Effector memory CD8-positive, alpha-beta T cell (primary cell): ENCODE results near the gene SYNGR4.

ENCODE experiments used
- ATAC-seq: fragments of 150-1000 bp; cut with Tn5 transposase; replicated peaks from 2 replicates; pipeline ENCODE4 v1.10.0; 2021; ENCODE audit warnings: mild to moderate bottlenecking, moderate library complexity
- DNase-seq, 3 experiments: peaks; one replicate each; pipeline ENCODE4 v3.0.0; 2021
- H3K27ac Mint-ChIP-seq, 2 donors: one replicate each; pipeline ENCODE4 v1.8.0; 2022; ENCODE audit warnings: mild to moderate bottlenecking in 2 of 2, mixed read lengths in 2 of 2, moderate library complexity in 2 of 2
- H3K27me3 Mint-ChIP-seq, 2 donors: one replicate each; pipeline ENCODE4 v1.8.0; 2022; ENCODE audit warnings: mixed read lengths in 2 of 2
- H3K36me3 Mint-ChIP-seq: one replicate; pipeline ENCODE4 v1.8.0; 2022; ENCODE audit warnings: mild to moderate bottlenecking, moderate library complexity, mixed read lengths; ENCODE audit not compliant: insufficient read depth
- H3K4me1 Mint-ChIP-seq, 2 donors: one replicate each; pipeline ENCODE4 v1.8.0; 2022; ENCODE audit warnings: low read depth in 2 of 2, mixed read lengths in 2 of 2
- H3K4me3 Mint-ChIP-seq, 2 donors: one replicate each; pipeline ENCODE4 v1.8.0; 2022; ENCODE audit warnings: mild to moderate bottlenecking in 2 of 2, mixed read lengths in 2 of 2, moderate library complexity in 2 of 2
- H3K9me3 Mint-ChIP-seq, 2 donors: one replicate each; pipeline ENCODE4 v1.8.0; 2022; ENCODE audit warnings: mixed read lengths in 2 of 2

SYNGR4 gene

DNA sequence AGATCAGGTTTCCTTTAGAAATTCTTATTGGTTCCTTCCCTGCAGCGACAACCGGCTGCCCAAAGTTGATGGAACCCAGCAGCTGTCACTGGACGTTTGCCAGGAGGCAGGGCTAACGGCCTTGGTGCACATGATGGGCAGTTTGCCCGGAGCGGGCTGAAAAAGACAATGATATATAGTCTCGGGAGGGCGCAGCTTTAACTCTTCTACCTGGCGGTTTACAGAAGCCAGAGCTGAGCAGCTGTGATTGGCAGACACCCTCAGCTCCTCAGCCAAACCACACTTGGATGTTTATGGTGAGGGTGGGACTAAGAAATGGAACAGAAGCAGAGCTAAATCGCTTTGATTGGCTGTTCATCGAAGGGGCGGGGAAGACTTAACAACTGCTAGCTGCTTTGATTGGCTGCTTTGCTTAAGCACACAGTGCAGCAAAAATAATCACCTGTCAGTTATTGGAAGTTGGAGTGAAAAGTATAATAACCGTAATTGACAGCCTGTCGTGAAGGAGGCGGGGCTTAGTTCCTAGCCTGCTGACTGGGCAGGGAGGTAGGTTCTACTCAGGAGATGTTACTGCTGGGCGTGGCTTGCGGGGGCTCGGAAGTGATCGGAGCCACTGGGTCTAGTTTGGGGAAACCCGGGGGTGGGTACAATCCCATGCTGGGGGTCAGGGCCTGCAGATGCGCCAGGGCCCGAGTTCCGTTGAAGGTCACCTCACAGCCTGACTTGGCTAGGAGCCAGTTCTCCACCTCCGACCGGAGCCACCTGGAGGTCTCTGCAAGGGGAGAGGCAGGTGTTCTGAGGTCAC, 31.3 kb upstream of the SYNGR4 start:
- Mint-ChIP-seq H3K27ac (peak overlapping the region; percentile 95 to 96), H3K27me3 (no peaks in the 10 kb centered on the region), H3K9me3 (no peaks in the 10 kb centered on the region), H3K4me3 (peak overlapping the region; percentile 100), H3K4me1 (peaks cover 49 to 56% of the 10 kb centered on the region in 2 donors), H3K36me3 (peaks cover 61% of the 10 kb centered on the region)
- DNase-seq (peak; percentile 91 to 96 (median 93)), ATAC-seq (peak; percentile 70)

DNA sequence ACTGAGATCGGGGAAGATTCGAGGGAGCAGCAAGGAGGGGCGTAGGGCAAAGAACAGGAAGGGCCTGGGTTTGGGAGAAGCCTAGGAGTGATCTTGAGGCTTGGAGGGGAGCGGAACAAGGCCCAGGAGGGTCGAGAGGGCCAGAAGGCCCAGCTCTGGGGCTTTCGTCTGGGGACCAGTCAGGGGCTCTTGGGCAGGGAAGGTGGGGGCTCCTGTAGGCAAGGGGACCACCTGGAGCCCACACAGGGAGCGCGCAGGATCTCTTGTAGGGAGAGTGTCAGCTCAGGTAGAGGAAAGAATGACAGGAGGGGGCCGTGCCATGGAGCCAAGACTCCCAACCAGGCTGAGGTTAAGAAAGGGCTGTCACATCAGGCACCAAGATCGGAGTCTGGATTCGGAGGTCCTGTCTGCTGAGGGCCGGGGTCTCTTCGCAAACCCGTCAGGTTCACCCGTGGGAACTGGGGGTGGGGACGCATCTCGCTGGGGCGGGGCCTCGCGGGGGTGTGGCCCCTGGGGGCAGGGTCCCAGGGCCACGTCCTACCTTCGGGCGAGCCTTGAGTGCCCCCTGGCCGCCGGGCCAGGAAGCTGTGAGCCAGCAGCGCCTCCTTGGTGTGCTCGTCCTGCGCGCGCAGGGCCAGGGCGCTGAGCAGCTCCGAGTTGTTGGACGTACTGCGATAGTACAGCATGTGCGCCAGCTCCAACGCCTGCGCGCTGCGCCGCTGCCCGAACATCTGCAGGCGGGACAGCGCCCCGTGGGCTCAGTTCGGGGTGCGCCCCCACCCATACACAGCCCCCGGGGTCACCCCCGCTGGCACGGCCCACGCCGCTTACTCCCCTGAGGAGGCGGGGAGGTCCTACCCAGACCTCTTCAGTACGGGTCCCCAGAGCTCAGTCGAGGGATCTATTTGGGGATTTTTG, 30.4 kb upstream of the SYNGR4 start:
- peak overlapping the region; percentile 95 to 96 for H3K27ac Mint-ChIP-seq
- H3K4me3 Mint-ChIP-seq: peak overlapping the region; percentile 100
- DNase-seq (peak; percentile 90 to 93 (median 91)), ATAC-seq (peak; percentile 65)
- no peaks in the 10 kb centered on the region for H3K27me3 Mint-ChIP-seq
- H3K4me1 Mint-ChIP-seq: peaks cover 46 to 52% of the 10 kb centered on the region in 2 donors
- H3K9me3 Mint-ChIP-seq: no peaks in the 10 kb centered on the region
- H3K36me3 Mint-ChIP-seq: peaks cover 53% of the 10 kb centered on the region

DNA sequence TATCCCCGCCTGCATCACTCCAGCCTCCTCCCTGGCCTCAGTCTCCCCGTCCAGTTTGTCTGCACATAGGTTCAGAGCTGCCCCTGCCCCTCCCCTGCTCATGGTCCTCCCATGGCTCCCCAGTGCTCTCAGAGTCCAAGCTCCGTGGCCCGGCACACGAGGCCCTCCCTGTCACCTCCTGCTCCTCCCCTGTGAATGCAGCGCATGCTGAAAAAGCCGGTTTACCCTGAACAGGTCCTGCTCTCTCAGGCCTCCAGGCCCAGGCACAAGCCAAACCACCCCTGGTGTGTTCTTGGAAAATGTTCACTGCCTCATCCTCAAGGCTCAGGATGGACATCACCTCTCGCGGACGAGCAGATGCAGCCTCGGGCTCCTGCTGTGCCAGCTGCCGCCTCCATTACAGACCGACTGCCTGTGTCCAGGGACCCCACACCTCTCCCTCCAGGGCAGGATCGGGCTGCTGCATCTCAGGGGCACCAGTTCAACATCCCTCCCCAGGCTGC, 25.9 kb upstream of the SYNGR4 start:
- Mint-ChIP-seq H3K4me3 (no peak overlapping the region), H3K36me3 (peaks cover 15% of the 10 kb centered on the region), H3K9me3 (no peaks in the 10 kb centered on the region), H3K4me1 (peaks cover 9 to 15% of the 10 kb centered on the region in 2 donors), H3K27ac (no peak overlapping the region), H3K27me3 (no peaks in the 10 kb centered on the region)
- ATAC-seq: no peak
- no peak for DNase-seq

DNA sequence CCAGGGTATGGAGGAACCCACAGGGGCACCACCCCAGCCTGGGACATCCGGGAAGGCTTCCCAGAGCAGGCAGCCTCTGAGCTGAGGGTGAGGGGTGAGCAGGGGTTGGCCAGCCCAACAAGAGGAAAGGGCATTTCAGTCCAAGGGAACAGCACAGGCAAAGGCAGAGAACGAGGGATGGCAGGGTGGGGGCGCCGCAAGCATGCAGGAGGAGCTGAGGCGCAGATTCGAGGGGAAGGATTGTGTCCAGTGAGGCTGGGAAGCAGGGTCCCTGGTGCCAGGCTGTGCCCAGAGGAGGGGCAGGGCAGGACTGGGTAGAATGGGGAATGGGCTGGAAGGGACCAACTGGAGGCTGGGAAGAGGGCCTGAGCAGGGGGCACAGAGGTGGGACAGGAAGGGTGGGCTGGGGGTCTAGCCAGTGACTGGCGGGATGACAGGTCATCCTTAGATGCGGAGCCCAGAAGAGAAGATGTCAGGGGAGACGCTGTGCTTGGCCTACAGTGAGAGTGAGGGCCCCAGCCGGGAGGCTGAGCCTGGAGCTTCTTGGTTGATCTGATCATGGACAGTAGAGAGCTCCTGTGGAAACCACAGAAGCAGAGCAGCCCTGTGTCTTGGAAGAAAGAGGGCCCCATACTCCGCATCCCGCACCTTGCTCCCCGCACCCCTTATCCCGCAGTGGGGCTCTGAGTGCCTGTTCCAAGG, 25.2 kb upstream of the SYNGR4 start:
- Mint-ChIP-seq H3K36me3 (peaks cover 10% of the 10 kb centered on the region), H3K4me1 (peaks cover 6 to 9% of the 10 kb centered on the region in 2 donors), H3K4me3 (no peak overlapping the region), H3K9me3 (no peaks in the 10 kb centered on the region), H3K27me3 (no peaks in the 10 kb centered on the region), H3K27ac (no peak overlapping the region)
- no peak for DNase-seq
- ATAC-seq: no peak

DNA sequence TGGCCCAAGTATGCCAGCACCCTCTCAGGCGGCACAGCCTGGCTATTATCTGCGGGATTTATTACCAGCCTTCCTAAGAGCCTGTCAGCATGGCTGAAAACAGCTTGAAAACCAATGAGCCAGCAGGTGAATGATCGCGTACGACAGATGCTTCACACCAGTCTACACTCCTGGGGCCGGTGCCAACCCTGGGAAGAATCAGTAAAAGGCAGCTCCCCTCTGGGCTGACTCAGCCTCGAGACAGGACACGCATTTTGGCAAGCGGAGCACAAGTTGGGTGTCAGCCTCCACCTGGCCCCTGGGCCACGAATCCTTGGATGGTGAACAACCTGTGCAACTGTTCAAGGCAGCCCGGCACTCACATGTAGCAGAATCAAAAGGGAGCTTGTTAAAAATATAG, 23.2 kb upstream of the SYNGR4 start:
- no peaks in the 10 kb centered on the region for H3K9me3 Mint-ChIP-seq
- DNase-seq: no peak
- ATAC-seq: no peak
- H3K27ac Mint-ChIP-seq: no peak overlapping the region
- no peaks in the 10 kb centered on the region for H3K4me1 Mint-ChIP-seq
- H3K27me3 Mint-ChIP-seq: no peaks in the 10 kb centered on the region
- no peak overlapping the region for H3K4me3 Mint-ChIP-seq
- H3K36me3 Mint-ChIP-seq: peaks cover 3% of the 10 kb centered on the region

DNA sequence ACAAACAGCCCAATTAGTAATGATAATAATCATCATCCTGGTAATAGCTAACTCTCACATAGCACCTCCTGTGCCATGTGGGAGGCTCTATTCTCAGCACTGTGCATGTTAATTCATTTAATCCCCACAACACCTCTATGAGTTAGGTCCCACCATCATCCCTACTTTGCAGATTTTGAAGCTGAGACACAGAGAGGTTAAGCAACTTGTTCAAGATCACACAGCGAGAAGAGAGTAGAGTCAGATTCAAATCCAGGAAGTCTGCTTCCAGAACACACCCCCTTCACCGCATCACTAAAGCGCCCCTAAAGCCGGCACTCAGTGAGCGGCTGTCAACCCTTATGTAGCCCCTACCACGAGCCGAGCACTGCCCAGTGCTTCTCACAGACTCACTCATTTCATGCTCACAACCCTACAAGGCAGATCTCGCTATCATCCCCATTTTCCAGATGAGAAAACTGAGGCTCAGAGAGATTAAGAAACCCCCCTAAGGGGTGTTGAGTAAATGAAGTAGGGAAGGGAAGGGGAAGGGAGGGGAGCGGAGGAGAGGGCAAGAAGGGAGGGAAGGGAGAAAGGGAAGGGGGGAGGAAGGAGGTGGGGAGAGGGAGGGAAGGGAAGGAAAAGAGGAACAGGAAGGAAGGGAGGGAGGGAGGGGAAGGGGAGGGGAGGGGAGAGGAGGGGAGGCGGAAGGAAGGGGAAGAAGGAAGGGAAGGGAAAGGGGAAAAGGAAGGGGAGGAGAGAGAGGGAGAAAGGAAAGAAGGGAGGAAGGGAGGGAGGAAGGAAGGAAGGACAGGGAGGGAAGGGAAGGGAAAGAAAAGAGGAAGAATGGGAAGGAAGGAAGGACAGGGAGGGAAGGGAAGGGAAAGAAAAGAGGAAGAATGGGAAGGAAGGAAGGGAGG, 22.4 kb upstream of the SYNGR4 start:
- ATAC-seq: no peak
- Mint-ChIP-seq H3K36me3 (peaks cover 3% of the 10 kb centered on the region), H3K27me3 (no peaks in the 10 kb centered on the region)

DNA sequence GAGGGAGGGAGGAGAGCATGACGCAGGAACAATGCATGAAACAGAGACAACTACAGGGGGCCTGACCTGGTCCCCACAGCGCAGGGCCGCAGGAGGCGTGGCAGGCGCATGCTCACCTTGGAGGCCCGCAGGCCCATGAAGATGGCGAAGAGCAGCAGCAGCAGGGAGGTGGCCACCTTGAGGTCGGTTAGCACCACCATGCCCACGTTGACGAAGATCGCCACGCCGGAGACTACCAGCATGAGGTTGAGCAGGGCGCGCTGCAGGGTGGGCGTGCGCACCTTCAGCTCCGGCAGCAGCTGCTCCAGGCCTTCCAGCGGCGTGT, 21.8 kb upstream of the SYNGR4 start:
- Mint-ChIP-seq H3K4me3 (no peak overlapping the region), H3K36me3 (peaks cover 3% of the 10 kb centered on the region), H3K9me3 (no peaks in the 10 kb centered on the region), H3K27me3 (no peaks in the 10 kb centered on the region), H3K4me1 (no peaks in the 10 kb centered on the region), H3K27ac (no peak overlapping the region)
- ATAC-seq: no peak
- no peak for DNase-seq

More for the DNA sequence above, 22.4 kb upstream of the SYNGR4 start:
- no peaks in the 10 kb centered on the region for H3K9me3 Mint-ChIP-seq
- H3K4me1 Mint-ChIP-seq: no peaks in the 10 kb centered on the region
- DNase-seq: no peak
- no peak overlapping the region for H3K27ac Mint-ChIP-seq
- no peak overlapping the region for H3K4me3 Mint-ChIP-seq

DNA sequence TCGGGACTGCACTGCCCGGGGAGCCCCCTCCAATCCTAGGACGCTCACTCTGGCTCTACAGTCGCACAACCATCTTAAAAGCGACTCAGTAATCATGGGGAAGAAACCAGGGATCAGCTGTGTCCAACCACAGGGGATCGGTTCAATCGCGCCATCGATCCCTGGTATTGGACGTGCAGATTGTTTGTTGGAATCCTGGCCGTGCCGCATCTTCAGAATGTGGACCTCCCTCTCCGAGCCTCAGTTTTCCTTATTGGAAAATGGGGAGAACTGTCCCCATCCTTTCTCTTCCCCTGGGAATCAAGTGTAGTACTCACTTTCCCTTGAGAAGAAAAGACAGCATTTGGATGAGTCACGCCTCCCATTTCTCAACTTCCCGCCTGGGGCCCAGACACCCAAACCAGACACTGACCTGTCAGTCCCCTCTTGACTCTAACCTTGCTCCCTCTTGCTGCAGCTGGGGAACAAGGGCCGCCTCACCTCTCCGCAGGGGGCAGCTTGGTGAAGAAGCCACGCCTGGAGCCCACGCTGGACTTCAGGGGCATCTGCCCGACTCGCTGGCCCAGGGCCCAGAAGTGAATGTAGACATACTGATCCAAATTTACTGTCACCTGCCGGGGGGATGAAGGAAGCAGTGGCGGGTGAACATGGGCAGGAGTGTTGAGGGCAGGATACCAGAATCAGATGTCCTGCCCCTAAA, 21.2 kb upstream of the SYNGR4 start:
- Mint-ChIP-seq H3K4me3 (no peak overlapping the region), H3K4me1 (no peaks in the 10 kb centered on the region), H3K27ac (no peak overlapping the region), H3K36me3 (peaks cover 3% of the 10 kb centered on the region), H3K27me3 (no peaks in the 10 kb centered on the region), H3K9me3 (no peaks in the 10 kb centered on the region)
- DNase-seq: no peak
- ATAC-seq: no peak

DNA sequence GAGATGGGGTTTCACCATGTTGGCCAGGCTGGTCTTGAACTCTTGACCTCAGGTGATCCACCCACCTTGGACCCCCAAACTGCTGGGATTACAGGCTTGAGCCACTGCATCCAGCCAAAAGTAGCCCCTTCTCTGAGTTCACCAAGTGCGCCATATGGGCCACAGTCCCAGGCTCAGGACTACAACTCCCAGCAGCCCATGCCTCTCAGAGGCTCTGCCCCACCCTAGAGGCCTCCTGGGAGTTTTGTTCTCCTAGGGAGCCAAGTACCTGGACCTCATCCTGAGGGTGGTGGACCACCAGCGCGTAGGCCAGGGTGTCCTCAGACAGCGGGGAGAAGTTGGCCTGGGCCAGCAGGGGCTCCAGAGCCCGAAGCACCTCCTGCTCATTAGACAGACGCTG, 19.3 kb upstream of the SYNGR4 start:
- Mint-ChIP-seq H3K4me3 (no peak overlapping the region), H3K36me3 (peaks cover 3% of the 10 kb centered on the region), H3K9me3 (no peaks in the 10 kb centered on the region), H3K27me3 (no peaks in the 10 kb centered on the region), H3K4me1 (no peaks in the 10 kb centered on the region), H3K27ac (no peak overlapping the region)
- DNase-seq (no peak), ATAC-seq (no peak)

DNA sequence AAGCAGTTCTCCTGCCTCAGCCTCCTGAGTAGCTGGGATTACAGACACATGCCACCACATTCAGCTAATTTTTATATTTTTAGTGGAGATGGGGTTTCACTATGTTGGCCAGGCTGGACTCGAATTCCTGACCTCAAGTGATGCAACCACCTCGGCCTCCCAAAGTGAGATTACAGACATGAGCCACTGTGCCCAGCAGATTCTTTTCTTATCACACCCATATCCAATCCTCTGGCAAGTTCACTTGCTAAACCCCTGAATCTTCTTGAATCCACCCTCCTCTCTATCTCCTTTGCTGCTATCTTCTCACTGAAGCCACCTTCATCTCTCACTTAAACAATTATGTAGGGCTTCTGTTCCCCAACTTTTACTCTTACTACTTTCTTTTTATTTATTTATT, 18.0 kb upstream of the SYNGR4 start:
- no peak overlapping the region for H3K4me3 Mint-ChIP-seq
- no peak for ATAC-seq
- H3K9me3 Mint-ChIP-seq: no peaks in the 10 kb centered on the region
- H3K36me3 Mint-ChIP-seq: peaks cover 3% of the 10 kb centered on the region
- no peak for DNase-seq
- H3K27me3 Mint-ChIP-seq: no peaks in the 10 kb centered on the region
- peak overlapping the region in 1 of 2 donors; percentile 49 for H3K27ac Mint-ChIP-seq
- peaks cover 1 to 2% of the 10 kb centered on the region in 2 donors for H3K4me1 Mint-ChIP-seq

DNA sequence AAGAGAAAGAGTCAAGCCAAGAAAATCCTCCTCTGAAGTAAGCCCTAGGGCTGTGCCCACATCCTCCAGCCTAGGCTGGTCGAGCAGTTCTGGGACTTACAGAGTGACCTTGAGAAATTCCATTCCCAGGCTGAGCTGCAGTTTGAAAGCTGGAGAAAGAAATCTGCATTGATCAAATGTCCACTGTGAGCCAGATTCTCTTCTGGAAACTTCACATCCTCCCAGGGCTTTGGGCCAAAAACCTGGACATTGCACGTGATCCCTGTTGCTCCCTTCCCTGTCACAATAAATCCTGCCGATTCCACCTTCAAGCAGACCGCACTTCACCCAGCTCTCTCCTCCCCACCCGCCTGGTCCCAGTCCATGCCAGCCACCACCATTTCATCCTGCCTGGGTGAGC, 16.1 kb upstream of the SYNGR4 start:
- no peak for ATAC-seq
- Mint-ChIP-seq H3K27me3 (no peaks in the 10 kb centered on the region), H3K9me3 (no peaks in the 10 kb centered on the region), H3K36me3 (peaks cover 3% of the 10 kb centered on the region), H3K27ac (peak overlapping the region; percentile 18 to 59), H3K4me3 (no peak overlapping the region), H3K4me1 (peaks cover 5 to 6% of the 10 kb centered on the region in 2 donors)
- no peak for DNase-seq

DNA sequence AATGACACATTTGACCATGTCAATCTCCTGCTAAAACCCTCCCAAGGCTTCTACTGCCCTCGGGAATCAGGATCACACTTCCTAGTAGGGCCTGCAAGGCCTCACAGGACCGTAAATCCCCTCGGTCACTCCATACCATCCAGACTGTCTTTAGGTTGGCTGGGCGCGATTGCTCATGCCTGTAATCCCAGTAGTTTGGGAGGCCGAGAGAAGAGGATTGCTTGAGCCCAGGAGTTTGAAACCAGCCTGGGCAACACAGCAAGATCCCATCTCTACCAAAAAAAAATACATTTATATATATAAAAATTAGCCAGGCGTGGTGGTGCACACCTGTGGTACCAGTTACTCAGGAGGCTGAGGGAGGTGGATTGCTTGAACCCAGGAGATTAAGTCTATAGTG, 15.4 kb upstream of the SYNGR4 start:
- Mint-ChIP-seq H3K4me3 (no peak overlapping the region), H3K27me3 (no peaks in the 10 kb centered on the region), H3K36me3 (peaks cover 3% of the 10 kb centered on the region), H3K9me3 (no peaks in the 10 kb centered on the region), H3K27ac (peak overlapping the region; percentile 18 to 59), H3K4me1 (peaks cover 5 to 6% of the 10 kb centered on the region in 2 donors)
- no peak for ATAC-seq
- DNase-seq: no peak
